SK-N-SH (cell line): ENCODE results near the gene HSPB9.

Experiments
- FOXM1 ChIP-seq: IDR thresholded peaks from 2 replicates; pipeline ENCODE4 v1.4.0; 2012; ENCODE audit warnings: low read depth, mild to moderate bottlenecking
- POLR2AphosphoS5 ChIP-seq: IDR thresholded peaks from 2 replicates; pipeline ENCODE4 v1.6.1; 2012; ENCODE audit warnings: low read depth, low read length
- TF ChIP-seq, protein P1 (sequence below): fragments of 200-600 bp; sonication (generic); IDR thresholded peaks from 2 replicates; pipeline ENCODE4 v1.6.1; 2017; ENCODE audit warnings: antibody characterized with exemption, mild to moderate bottlenecking, moderate library complexity
- TF ChIP-seq, protein P2 (sequence below): IDR thresholded peaks from 2 replicates; pipeline ENCODE4 v1.4.0; 2012; ENCODE audit warnings: low read depth
- TF ChIP-seq, protein P3 (sequence below): IDR thresholded peaks from 2 replicates; pipeline ENCODE4 v1.6.1; 2012; ENCODE audit warnings: mild to moderate bottlenecking, low read depth, low read length, moderate library complexity
- TF ChIP-seq, protein P4 (sequence below): IDR thresholded peaks from 2 replicates; pipeline ENCODE4 v1.4.0; 2012; ENCODE audit warnings: low read depth, borderline replicate concordance

DNA sequence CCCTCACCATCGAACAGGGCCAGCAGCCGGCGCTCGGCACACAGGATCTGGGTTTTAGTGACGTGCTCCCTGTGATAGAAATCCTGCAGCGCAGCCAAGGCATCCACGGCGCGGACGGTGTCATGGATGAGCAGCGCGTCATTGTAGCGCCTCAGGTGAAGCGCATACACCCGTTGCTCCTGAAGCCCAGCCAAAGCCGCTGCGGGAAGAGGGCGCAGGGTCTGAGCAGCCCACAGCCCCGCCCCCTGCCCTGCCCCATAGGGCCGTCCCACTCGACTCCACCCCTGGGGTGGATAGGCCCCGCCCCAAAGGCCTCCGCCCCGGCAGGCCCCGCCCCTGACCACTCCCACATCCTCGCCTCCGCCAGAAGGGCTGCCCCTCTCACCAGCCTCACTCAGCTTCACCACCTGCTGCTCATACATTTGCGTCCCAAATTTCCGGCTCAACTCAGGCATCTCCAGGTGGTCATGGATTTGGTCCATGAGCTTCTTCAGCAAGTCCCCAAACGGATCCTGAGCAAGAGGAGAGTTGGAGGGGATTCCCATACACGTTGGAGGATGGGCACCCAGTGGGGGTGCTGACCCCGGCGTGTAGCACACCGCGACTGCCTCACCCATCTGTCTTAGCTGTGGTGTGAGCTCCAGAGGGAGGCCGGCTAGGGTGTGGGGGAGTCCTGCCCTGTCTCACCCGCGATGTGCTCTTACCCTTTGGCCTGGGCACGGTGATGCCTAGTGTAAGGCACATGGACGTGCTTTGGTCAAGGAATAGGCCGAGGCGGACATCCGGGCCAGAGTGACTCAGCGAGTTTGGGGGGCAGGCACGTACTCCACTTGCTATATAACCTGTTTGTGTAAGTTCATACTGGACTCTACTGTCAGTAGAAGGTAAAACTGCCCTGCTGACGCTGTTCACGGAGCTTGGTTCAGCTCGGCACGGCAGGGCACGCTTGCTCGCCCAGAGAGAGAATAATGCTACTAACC lies 14.7 kb upstream of the HSPB9 start:
- TF ChIP-seq POLR2AphosphoS5 (no peak), FOXM1 (no peak)
- TF ChIP-seq, protein P1, sequence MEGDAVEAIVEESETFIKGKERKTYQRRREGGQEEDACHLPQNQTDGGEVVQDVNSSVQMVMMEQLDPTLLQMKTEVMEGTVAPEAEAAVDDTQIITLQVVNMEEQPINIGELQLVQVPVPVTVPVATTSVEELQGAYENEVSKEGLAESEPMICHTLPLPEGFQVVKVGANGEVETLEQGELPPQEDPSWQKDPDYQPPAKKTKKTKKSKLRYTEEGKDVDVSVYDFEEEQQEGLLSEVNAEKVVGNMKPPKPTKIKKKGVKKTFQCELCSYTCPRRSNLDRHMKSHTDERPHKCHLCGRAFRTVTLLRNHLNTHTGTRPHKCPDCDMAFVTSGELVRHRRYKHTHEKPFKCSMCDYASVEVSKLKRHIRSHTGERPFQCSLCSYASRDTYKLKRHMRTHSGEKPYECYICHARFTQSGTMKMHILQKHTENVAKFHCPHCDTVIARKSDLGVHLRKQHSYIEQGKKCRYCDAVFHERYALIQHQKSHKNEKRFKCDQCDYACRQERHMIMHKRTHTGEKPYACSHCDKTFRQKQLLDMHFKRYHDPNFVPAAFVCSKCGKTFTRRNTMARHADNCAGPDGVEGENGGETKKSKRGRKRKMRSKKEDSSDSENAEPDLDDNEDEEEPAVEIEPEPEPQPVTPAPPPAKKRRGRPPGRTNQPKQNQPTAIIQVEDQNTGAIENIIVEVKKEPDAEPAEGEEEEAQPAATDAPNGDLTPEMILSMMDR: no peak
- TF ChIP-seq, protein P2, sequence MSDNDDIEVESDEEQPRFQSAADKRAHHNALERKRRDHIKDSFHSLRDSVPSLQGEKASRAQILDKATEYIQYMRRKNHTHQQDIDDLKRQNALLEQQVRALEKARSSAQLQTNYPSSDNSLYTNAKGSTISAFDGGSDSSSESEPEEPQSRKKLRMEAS: no peak
- TF ChIP-seq, protein P3, sequence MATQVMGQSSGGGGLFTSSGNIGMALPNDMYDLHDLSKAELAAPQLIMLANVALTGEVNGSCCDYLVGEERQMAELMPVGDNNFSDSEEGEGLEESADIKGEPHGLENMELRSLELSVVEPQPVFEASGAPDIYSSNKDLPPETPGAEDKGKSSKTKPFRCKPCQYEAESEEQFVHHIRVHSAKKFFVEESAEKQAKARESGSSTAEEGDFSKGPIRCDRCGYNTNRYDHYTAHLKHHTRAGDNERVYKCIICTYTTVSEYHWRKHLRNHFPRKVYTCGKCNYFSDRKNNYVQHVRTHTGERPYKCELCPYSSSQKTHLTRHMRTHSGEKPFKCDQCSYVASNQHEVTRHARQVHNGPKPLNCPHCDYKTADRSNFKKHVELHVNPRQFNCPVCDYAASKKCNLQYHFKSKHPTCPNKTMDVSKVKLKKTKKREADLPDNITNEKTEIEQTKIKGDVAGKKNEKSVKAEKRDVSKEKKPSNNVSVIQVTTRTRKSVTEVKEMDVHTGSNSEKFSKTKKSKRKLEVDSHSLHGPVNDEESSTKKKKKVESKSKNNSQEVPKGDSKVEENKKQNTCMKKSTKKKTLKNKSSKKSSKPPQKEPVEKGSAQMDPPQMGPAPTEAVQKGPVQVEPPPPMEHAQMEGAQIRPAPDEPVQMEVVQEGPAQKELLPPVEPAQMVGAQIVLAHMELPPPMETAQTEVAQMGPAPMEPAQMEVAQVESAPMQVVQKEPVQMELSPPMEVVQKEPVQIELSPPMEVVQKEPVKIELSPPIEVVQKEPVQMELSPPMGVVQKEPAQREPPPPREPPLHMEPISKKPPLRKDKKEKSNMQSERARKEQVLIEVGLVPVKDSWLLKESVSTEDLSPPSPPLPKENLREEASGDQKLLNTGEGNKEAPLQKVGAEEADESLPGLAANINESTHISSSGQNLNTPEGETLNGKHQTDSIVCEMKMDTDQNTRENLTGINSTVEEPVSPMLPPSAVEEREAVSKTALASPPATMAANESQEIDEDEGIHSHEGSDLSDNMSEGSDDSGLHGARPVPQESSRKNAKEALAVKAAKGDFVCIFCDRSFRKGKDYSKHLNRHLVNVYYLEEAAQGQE: no peak
- TF ChIP-seq, protein P4, sequence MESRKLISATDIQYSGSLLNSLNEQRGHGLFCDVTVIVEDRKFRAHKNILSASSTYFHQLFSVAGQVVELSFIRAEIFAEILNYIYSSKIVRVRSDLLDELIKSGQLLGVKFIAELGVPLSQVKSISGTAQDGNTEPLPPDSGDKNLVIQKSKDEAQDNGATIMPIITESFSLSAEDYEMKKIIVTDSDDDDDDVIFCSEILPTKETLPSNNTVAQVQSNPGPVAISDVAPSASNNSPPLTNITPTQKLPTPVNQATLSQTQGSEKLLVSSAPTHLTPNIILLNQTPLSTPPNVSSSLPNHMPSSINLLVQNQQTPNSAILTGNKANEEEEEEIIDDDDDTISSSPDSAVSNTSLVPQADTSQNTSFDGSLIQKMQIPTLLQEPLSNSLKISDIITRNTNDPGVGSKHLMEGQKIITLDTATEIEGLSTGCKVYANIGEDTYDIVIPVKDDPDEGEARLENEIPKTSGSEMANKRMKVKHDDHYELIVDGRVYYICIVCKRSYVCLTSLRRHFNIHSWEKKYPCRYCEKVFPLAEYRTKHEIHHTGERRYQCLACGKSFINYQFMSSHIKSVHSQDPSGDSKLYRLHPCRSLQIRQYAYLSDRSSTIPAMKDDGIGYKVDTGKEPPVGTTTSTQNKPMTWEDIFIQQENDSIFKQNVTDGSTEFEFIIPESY: no peak
